Activated CD4-positive, alpha-beta T cell treated with anti-CD3 and anti-CD28 coated beads, Interleukin-2, amount 10 ng/mL, durations not matched to agents 24 days and 14 days (primary cell): Measurements from ENCODE around the gene LIMS1. TPM values are rescaled to one million over a fixed set of nuclear protein-coding genes. Genes with fewer than 3 reads are reported as not detected.
A peak's percentile ranks its signal among the peaks of the same experiment; 100 is the strongest.

Source experiments
- DNase-seq: peaks from one replicate; pipeline ENCODE4 v3.0.0; 2022
- H3K27ac Mint-ChIP-seq: one replicate; pipeline ENCODE4 v1.8.0; 2022; ENCODE audit warnings: mild to moderate bottlenecking, mixed read lengths
- H3K27me3 Mint-ChIP-seq: one replicate; pipeline ENCODE4 v1.8.0; 2022; ENCODE audit warnings: mixed read lengths
- H3K36me3 Mint-ChIP-seq: one replicate; pipeline ENCODE4 v1.8.0; 2022; ENCODE audit warnings: low read depth, mild to moderate bottlenecking, mixed read lengths
- H3K4me1 Mint-ChIP-seq: one replicate; pipeline ENCODE4 v1.8.0; 2021; ENCODE audit warnings: mixed read lengths
- H3K4me3 Mint-ChIP-seq: one replicate; pipeline ENCODE4 v1.8.0; 2022; ENCODE audit warnings: mild to moderate bottlenecking, moderate library complexity, mixed read lengths
- H3K9me3 Mint-ChIP-seq: one replicate; pipeline ENCODE4 v1.8.0; 2021; ENCODE audit warnings: mixed read lengths
- intact Hi-C: fragments of 100-400 bp; cut with micrococcal nuclease; formaldehyde crosslinking; loops from one replicate; pipeline ENCODE4 v1.15.1; 2023
- total RNA-seq: library from RNA; stranded (reverse); gene quantifications from 2 replicates; pipeline ENCODE4 v1.2.3, GENCODE V29; 2022

The LIMS1 gene
- total RNA-seq, 1 donor from 2014 or later = 63.1 TPM

GRCh38 chr2:108602422-108602821 is 68.2 kb downstream of the LIMS1 start:
- Mint-ChIP-seq H3K9me3 (peaks cover 6% of the 10 kb centered on the region), H3K27ac (no peak overlapping the region)

GRCh38 chr2:108604196-108604595 is 69.9 kb downstream of the LIMS1 start:
- H3K9me3 Mint-ChIP-seq = peaks cover 3% of the 10 kb centered on the region
- H3K4me3 Mint-ChIP-seq = no peak overlapping the region
- no peak overlapping the region for H3K27ac Mint-ChIP-seq
- intact Hi-C loops = no loop called here
- DNase-seq = no peak
- peaks cover 43% of the 10 kb centered on the region for H3K4me1 Mint-ChIP-seq
- H3K36me3 Mint-ChIP-seq = peaks cover 9% of the 10 kb centered on the region
- no peaks in the 10 kb centered on the region for H3K27me3 Mint-ChIP-seq

More at GRCh38 chr2:108602422-108602821, 68.2 kb downstream of the LIMS1 start:
- peaks cover 10% of the 10 kb centered on the region for H3K36me3 Mint-ChIP-seq
- no peaks in the 10 kb centered on the region for H3K27me3 Mint-ChIP-seq
- H3K4me3 Mint-ChIP-seq = no peak overlapping the region
- peaks cover 33% of the 10 kb centered on the region for H3K4me1 Mint-ChIP-seq
- no peak for DNase-seq
- intact Hi-C loops = no loop called here

- H3K4me3 Mint-ChIP-seq = no peak overlapping the region
- H3K36me3 Mint-ChIP-seq = peaks cover 7% of the 10 kb centered on the region
- H3K27me3 Mint-ChIP-seq = no peaks in the 10 kb centered on the region
- peaks cover 49% of the 10 kb centered on the region for H3K4me1 Mint-ChIP-seq
- H3K9me3 Mint-ChIP-seq = no peaks in the 10 kb centered on the region
- H3K27ac Mint-ChIP-seq = peak overlapping the region; percentile 21
- intact Hi-C loops = no loop called here
- no peak for DNase-seq
These were observed 71.7 kb downstream of the LIMS1 start for GRCh38 chr2:108605947-108606346.

- no peak overlapping the region for H3K4me3 Mint-ChIP-seq
- peaks cover 2% of the 10 kb centered on the region for H3K36me3 Mint-ChIP-seq
- no peak overlapping the region for H3K27ac Mint-ChIP-seq
- peak; percentile 83 for DNase-seq
- peaks cover 65% of the 10 kb centered on the region for H3K4me1 Mint-ChIP-seq
- intact Hi-C loops = loop anchor here (1.0 kb wide), 1 partner anchor 28 kb away; no protein-coding TSS in a partner anchor
- no peaks in the 10 kb centered on the region for H3K27me3 Mint-ChIP-seq
- no peaks in the 10 kb centered on the region for H3K9me3 Mint-ChIP-seq
These were observed 73.5 kb downstream of the LIMS1 start for GRCh38 chr2:108607706-108608301.

GRCh38 chr2:108611021-108611420 is 76.8 kb downstream of the LIMS1 start:
- intact Hi-C loops = loop anchor here (5.0 kb wide), 1 partner anchor 106 kb away; the partner anchor contains the start of gene RANBP2
- Mint-ChIP-seq H3K27ac (peak overlapping the region; percentile 52), H3K4me1 (peaks cover 75% of the 10 kb centered on the region), H3K36me3 (peaks cover 2% of the 10 kb centered on the region), H3K4me3 (peak overlapping the region; percentile 18), H3K27me3 (no peaks in the 10 kb centered on the region), H3K9me3 (no peaks in the 10 kb centered on the region)
- DNase-seq = peak; percentile 56

- Mint-ChIP-seq H3K9me3 (no peaks in the 10 kb centered on the region), H3K27me3 (no peaks in the 10 kb centered on the region), H3K4me1 (peaks cover 75% of the 10 kb centered on the region), H3K36me3 (peaks cover 2% of the 10 kb centered on the region), H3K27ac (peak overlapping the region; percentile 92), H3K4me3 (peak overlapping the region; percentile 56)
- DNase-seq = peak; percentile 82
- intact Hi-C loops = loop anchor here (1.0 to 5.0 kb wide), 4 partner anchors 9 to 105 kb away; partner anchors contain the start of gene RANBP2
These were observed 77.9 kb downstream of the LIMS1 start for GRCh38 chr2:108612153-108612513.

GRCh38 chr2:108612514-108613183 is 78.4 kb downstream of the LIMS1 start:
- H3K27ac Mint-ChIP-seq = peak overlapping the region; percentile 92
- H3K9me3 Mint-ChIP-seq = no peaks in the 10 kb centered on the region
- intact Hi-C loops = loop anchor here (1.0 to 5.0 kb wide), 4 partner anchors 9 to 105 kb away; partner anchors contain the start of gene RANBP2
- H3K4me3 Mint-ChIP-seq = peak overlapping the region; percentile 56
- peaks cover 76% of the 10 kb centered on the region for H3K4me1 Mint-ChIP-seq
- no peaks in the 10 kb centered on the region for H3K27me3 Mint-ChIP-seq
- peaks cover 2% of the 10 kb centered on the region for H3K36me3 Mint-ChIP-seq
- DNase-seq = peak; percentile 85

GRCh38 chr2:108613261-108614042 is 79.2 kb downstream of the LIMS1 start:
- Mint-ChIP-seq H3K27me3 (no peaks in the 10 kb centered on the region), H3K36me3 (peaks cover 2% of the 10 kb centered on the region), H3K9me3 (no peaks in the 10 kb centered on the region), H3K4me3 (peak overlapping the region; percentile 37), H3K27ac (peak overlapping the region; percentile 87), H3K4me1 (peaks cover 79% of the 10 kb centered on the region)
- intact Hi-C loops = loop anchor here (5.0 kb wide), 1 partner anchor 104 kb away; the partner anchor contains the start of gene RANBP2
- peak; percentile 61 for DNase-seq

- peak overlapping the region; percentile 20 for H3K4me3 Mint-ChIP-seq
- H3K27me3 Mint-ChIP-seq = no peaks in the 10 kb centered on the region
- H3K36me3 Mint-ChIP-seq = peaks cover 2% of the 10 kb centered on the region
- H3K9me3 Mint-ChIP-seq = no peaks in the 10 kb centered on the region
- peaks cover 77% of the 10 kb centered on the region for H3K4me1 Mint-ChIP-seq
- intact Hi-C loops = loop anchor here (5.0 kb wide), 1 partner anchor 103 kb away; the partner anchor contains the start of gene RANBP2
- peak overlapping the region; percentile 87 for H3K27ac Mint-ChIP-seq
- DNase-seq = no peak
These were observed 79.8 kb downstream of the LIMS1 start for GRCh38 chr2:108614043-108614545.

GRCh38 chr2:108614659-108615058 is 80.4 kb downstream of the LIMS1 start:
- Mint-ChIP-seq H3K27me3 (no peaks in the 10 kb centered on the region), H3K4me3 (peak overlapping the region; percentile 37), H3K36me3 (peaks cover 2% of the 10 kb centered on the region), H3K27ac (peak overlapping the region; percentile 79), H3K9me3 (no peaks in the 10 kb centered on the region), H3K4me1 (peaks cover 78% of the 10 kb centered on the region)
- DNase-seq = no peak
- intact Hi-C loops = loop anchor here (5.0 kb wide), 2 partner anchors 103 to 173 kb away; partner anchors contain the start of genes CCDC138 and RANBP2

GRCh38 chr2:108615480-108616090 is 81.3 kb downstream of the LIMS1 start:
- intact Hi-C loops = loop anchor here (5.0 kb wide), 1 partner anchor 172 kb away; the partner anchor contains the start of gene CCDC138
- Mint-ChIP-seq H3K27me3 (no peaks in the 10 kb centered on the region), H3K27ac (peak overlapping the region; percentile 79), H3K36me3 (peaks cover 2% of the 10 kb centered on the region), H3K9me3 (no peaks in the 10 kb centered on the region), H3K4me3 (peak overlapping the region; percentile 29), H3K4me1 (peaks cover 85% of the 10 kb centered on the region)
- DNase-seq = peak; percentile 67

- Mint-ChIP-seq H3K4me1 (peaks cover 85% of the 10 kb centered on the region), H3K36me3 (peaks cover 5% of the 10 kb centered on the region), H3K4me3 (peak overlapping the region; percentile 6), H3K9me3 (no peaks in the 10 kb centered on the region), H3K27ac (peak overlapping the region; percentile 67), H3K27me3 (no peaks in the 10 kb centered on the region)
- intact Hi-C loops = loop anchor here (5.0 kb wide), 1 partner anchor 171 kb away; the partner anchor contains the start of gene CCDC138
- DNase-seq = peak; percentile 56
These were observed 82.0 kb downstream of the LIMS1 start for GRCh38 chr2:108616318-108616717.

GRCh38 chr2:108616751-108617161 is 82.5 kb downstream of the LIMS1 start:
- intact Hi-C loops = loop anchor here (5.0 kb wide), 1 partner anchor 171 kb away; the partner anchor contains the start of gene CCDC138

More at GRCh38 chr2:108616751-108617161, 82.5 kb downstream of the LIMS1 start:
- H3K9me3 Mint-ChIP-seq = no peaks in the 10 kb centered on the region
- H3K36me3 Mint-ChIP-seq = peaks cover 5% of the 10 kb centered on the region
- no peak overlapping the region for H3K4me3 Mint-ChIP-seq
- peaks cover 85% of the 10 kb centered on the region for H3K4me1 Mint-ChIP-seq
- H3K27ac Mint-ChIP-seq = peak overlapping the region; percentile 67
- DNase-seq = no peak
- H3K27me3 Mint-ChIP-seq = no peaks in the 10 kb centered on the region
